Measurements from ENCODE around the gene BRD4.

DNA sequence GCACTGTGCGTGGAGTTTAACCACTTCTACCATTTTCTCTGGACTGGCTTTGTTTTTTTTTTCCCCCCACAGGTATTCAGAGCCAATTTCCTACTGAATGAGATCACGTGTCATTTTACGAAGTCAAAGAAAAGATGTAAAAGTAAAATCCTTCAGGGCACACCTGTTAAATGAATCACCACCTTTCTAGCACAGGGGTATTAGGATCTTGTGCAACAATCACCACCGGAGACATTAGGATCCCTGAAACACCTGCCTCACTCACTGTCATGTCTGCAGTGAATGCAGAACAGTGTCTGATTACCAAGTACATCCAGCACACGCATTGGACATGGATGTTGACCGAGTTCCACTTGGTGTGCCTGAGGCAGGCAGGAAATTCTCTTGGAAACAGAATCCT is 17.2 kb downstream of the BRD4 start:
- TF ChIP-seq POLR2A (IDR thresholded peaks at IDR 0.05): no peak
- TF ChIP-seq, protein P1, sequence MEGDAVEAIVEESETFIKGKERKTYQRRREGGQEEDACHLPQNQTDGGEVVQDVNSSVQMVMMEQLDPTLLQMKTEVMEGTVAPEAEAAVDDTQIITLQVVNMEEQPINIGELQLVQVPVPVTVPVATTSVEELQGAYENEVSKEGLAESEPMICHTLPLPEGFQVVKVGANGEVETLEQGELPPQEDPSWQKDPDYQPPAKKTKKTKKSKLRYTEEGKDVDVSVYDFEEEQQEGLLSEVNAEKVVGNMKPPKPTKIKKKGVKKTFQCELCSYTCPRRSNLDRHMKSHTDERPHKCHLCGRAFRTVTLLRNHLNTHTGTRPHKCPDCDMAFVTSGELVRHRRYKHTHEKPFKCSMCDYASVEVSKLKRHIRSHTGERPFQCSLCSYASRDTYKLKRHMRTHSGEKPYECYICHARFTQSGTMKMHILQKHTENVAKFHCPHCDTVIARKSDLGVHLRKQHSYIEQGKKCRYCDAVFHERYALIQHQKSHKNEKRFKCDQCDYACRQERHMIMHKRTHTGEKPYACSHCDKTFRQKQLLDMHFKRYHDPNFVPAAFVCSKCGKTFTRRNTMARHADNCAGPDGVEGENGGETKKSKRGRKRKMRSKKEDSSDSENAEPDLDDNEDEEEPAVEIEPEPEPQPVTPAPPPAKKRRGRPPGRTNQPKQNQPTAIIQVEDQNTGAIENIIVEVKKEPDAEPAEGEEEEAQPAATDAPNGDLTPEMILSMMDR (IDR thresholded peaks at IDR 0.05): no peak

All from Peyer's patch (tissue), 4 donors.